ENCODE results near the gene NRXN2.

GRCh38 chr11:64688534-64688982 lies 34.4 kb downstream of the NRXN2 start:
- TF ChIP-seq, protein P1, sequence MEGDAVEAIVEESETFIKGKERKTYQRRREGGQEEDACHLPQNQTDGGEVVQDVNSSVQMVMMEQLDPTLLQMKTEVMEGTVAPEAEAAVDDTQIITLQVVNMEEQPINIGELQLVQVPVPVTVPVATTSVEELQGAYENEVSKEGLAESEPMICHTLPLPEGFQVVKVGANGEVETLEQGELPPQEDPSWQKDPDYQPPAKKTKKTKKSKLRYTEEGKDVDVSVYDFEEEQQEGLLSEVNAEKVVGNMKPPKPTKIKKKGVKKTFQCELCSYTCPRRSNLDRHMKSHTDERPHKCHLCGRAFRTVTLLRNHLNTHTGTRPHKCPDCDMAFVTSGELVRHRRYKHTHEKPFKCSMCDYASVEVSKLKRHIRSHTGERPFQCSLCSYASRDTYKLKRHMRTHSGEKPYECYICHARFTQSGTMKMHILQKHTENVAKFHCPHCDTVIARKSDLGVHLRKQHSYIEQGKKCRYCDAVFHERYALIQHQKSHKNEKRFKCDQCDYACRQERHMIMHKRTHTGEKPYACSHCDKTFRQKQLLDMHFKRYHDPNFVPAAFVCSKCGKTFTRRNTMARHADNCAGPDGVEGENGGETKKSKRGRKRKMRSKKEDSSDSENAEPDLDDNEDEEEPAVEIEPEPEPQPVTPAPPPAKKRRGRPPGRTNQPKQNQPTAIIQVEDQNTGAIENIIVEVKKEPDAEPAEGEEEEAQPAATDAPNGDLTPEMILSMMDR (IDR thresholded peaks at IDR 0.05; ENCODE audit: low read length): peak; percentile 92
- TF ChIP-seq EZH2 (optimal IDR thresholded peaks at IDR 0.05; ENCODE audit: low read depth, low read length): no peak

All from MM.1S (cell line).